Glutamatergic neuron (in vitro differentiated cells): Measurements from ENCODE around the gene PDE7B. TPM values are rescaled to one million over a fixed set of nuclear protein-coding genes. Genes with fewer than 3 reads are reported as not detected.

Source experiments
- DNase-seq: peaks from one replicate; pipeline ENCODE4 v3.0.0; 2022
- H3K27ac Mint-ChIP-seq: one replicate; pipeline ENCODE4 v1.8.0; 2020; ENCODE audit warnings: mild to moderate bottlenecking, mixed read lengths, inconsistent platforms; ENCODE audit not compliant: unreplicated experiment
- H3K27me3 Mint-ChIP-seq: one replicate; pipeline ENCODE4 v1.8.0; 2020; ENCODE audit warnings: mild to moderate bottlenecking, moderate library complexity, mixed read lengths, inconsistent platforms; ENCODE audit not compliant: unreplicated experiment
- H3K36me3 Mint-ChIP-seq: one replicate; pipeline ENCODE4 v1.8.0; 2020; ENCODE audit warnings: mild to moderate bottlenecking, mixed read lengths, inconsistent platforms; ENCODE audit not compliant: unreplicated experiment
- H3K4me1 Mint-ChIP-seq: one replicate; pipeline ENCODE4 v1.8.0; 2020; ENCODE audit warnings: mild to moderate bottlenecking, low read depth, mixed read lengths, inconsistent platforms; ENCODE audit not compliant: unreplicated experiment
- H3K4me3 Mint-ChIP-seq: one replicate; pipeline ENCODE4 v1.8.0; 2020; ENCODE audit warnings: mild to moderate bottlenecking, mixed read lengths, inconsistent platforms; ENCODE audit not compliant: unreplicated experiment
- H3K9me3 Mint-ChIP-seq: one replicate; pipeline ENCODE4 v1.8.0; 2020; ENCODE audit warnings: mild to moderate bottlenecking, moderate library complexity, mixed read lengths, inconsistent platforms; ENCODE audit not compliant: unreplicated experiment
- total RNA-seq: library from RNA; stranded (reverse); fragmentation: NEBNext Ultra II Directional; extraction: Animal tissue kit (Norgen Biotek cat#: 25700); gene quantifications from one replicate; pipeline ENCODE4 v1.2.1, GENCODE V29; 2021; ENCODE audit not compliant: unreplicated experiment
- TF ChIP-seq, protein P1 (sequence below): fragments of 200-600 bp; sonication (generic); IDR thresholded peaks from one replicate; pipeline ENCODE4 v1.5.0; 2021; ENCODE audit not compliant: partially characterized antibody, unreplicated experiment

The PDE7B gene
- total RNA-seq, 1 donor from 2014 or later = not detected

DNA sequence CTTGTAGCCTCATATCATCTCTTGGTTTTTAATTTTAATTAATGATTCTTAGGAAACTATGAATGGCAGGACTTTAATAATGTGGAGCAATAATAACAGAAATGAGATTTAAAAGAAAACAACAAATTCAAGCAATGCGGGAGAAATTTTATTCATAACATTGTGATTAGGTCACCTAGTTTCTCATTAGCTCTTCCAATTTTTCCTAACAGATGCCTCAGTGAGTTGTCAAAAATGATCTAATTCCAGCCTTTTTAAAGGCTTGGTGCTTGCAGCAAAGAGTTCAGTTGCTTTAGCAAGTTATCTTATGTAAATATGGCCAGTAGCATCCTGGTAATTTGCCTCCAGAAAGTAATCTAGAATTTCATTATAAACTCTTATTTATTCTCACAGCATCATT lies 20.4 kb downstream of the PDE7B start:
- TF ChIP-seq, protein P1, sequence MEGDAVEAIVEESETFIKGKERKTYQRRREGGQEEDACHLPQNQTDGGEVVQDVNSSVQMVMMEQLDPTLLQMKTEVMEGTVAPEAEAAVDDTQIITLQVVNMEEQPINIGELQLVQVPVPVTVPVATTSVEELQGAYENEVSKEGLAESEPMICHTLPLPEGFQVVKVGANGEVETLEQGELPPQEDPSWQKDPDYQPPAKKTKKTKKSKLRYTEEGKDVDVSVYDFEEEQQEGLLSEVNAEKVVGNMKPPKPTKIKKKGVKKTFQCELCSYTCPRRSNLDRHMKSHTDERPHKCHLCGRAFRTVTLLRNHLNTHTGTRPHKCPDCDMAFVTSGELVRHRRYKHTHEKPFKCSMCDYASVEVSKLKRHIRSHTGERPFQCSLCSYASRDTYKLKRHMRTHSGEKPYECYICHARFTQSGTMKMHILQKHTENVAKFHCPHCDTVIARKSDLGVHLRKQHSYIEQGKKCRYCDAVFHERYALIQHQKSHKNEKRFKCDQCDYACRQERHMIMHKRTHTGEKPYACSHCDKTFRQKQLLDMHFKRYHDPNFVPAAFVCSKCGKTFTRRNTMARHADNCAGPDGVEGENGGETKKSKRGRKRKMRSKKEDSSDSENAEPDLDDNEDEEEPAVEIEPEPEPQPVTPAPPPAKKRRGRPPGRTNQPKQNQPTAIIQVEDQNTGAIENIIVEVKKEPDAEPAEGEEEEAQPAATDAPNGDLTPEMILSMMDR = no peak
- H3K4me3 Mint-ChIP-seq = no peak overlapping the region
- H3K4me1 Mint-ChIP-seq = no peaks in the 10 kb centered on the region
- DNase-seq = no peak
- H3K27ac Mint-ChIP-seq = no peak overlapping the region
- H3K27me3 Mint-ChIP-seq = no peaks in the 10 kb centered on the region
- no peaks in the 10 kb centered on the region for H3K36me3 Mint-ChIP-seq
- H3K9me3 Mint-ChIP-seq = no peaks in the 10 kb centered on the region

DNA sequence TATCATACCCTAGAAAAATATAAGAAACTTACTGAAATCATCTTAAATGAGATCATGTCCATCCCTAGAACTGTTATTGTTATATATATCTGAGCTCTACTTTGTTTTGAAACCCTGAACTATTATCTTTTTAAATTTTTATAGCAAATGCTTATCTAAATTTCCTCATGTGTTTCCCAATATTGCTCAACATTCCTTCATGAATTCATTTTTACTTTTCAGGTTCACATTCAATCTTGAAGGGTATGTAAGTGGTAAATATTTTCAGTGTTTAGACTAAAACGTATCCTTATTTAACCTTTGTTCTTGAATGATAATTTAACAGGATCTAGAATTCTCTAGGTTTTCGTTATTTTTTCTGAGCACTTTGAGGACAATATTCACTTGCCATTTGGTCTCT lies 23.9 kb downstream of the PDE7B start:
- Mint-ChIP-seq H3K9me3 (no peaks in the 10 kb centered on the region), H3K27ac (no peak overlapping the region), H3K36me3 (no peaks in the 10 kb centered on the region), H3K27me3 (no peaks in the 10 kb centered on the region), H3K4me1 (peaks cover 4% of the 10 kb centered on the region), H3K4me3 (no peak overlapping the region)
- DNase-seq = no peak
- TF ChIP-seq, protein P1 = no peak

DNA sequence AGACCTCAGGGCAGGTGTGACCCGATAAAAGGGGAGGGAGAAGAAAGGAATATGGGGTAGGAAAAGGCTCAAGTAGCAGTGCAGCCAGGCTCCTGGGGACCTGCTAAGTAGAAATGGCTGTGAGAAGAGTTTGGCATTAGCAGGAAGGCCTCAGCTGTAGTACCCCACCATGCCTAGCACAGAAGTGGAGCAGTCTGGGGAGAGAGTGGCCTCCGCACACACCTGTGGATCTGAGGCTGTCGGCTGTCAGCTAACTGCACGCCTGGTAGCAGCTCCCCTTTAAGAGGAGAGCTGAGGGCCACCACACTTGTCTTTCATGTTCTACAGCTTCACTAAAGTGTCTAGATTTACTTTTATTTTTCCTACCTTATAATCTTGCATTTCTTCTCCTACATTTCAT lies 24.6 kb downstream of the PDE7B start:
- H3K27ac Mint-ChIP-seq = no peak overlapping the region
- no peaks in the 10 kb centered on the region for H3K36me3 Mint-ChIP-seq
- H3K4me1 Mint-ChIP-seq = peaks cover 4% of the 10 kb centered on the region
- TF ChIP-seq, protein P1 = no peak
- H3K9me3 Mint-ChIP-seq = no peaks in the 10 kb centered on the region
- no peak for DNase-seq
- H3K27me3 Mint-ChIP-seq = no peaks in the 10 kb centered on the region
- no peak overlapping the region for H3K4me3 Mint-ChIP-seq

DNA sequence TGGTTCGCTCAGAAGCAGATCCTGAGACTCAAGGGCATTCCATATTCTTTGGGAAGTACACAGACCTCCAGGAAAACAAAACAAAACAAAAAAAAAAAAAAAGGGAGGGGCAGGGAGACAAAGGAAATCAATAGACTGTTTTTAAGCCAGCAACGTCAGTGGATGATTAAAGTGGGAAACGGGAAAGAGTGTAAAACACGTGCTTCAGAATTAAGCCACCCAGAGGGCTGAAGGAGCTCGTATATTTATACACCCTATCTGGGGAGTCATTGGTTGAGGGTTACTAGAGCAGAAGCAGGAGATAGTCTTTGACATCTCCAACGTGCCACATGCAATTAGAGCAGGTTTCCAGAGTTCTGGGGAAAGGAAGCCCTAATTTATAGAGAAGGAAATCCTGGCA lies 26.2 kb downstream of the PDE7B start:
- Mint-ChIP-seq H3K4me1 (peaks cover 4% of the 10 kb centered on the region), H3K9me3 (no peaks in the 10 kb centered on the region), H3K27me3 (no peaks in the 10 kb centered on the region), H3K27ac (peak overlapping the region; percentile 69), H3K4me3 (no peak overlapping the region), H3K36me3 (no peaks in the 10 kb centered on the region)
- TF ChIP-seq, protein P1 = no peak
- DNase-seq = no peak

DNA sequence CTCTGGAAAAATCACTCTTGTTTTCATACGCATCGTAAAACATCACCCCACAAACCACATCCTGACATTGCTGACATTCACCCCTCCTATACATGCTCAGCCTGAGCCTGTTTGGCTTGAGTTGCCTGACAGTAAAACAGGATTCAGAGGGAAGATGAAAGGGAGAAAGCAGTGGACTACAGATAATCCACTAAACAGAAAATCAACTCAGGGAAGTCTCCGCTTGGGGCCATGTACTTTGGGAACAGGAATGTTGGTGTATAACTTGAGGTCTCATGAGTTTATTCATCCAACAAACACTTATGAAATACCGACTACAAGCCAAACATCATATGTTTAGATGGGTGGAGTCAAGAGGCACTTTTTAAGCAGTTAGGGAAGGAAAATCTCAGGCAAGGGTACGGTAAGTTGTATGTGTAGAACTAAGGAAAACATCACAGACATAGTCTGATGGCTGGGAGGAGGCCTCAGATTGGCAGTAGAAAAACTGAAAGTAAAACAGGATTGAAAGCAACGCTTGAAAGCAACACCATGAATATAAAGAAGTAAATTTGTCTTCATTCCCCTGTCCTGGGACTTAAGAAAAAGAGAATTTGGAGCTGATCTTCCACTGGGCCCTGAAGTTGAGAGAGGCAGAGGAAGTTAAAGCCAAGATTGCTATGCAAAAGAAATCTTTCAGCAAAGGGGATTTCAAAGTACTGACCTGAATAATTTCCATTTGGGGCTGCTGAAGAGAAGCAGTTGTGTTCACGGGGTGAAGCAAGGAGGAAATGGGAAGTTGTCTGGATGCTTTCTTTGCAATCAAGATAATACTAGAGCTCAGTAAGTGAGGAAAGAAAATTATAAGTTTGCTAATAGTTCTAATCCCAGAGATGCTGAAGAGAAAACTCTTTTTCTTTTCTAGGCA lies 28.8 kb downstream of the PDE7B start:
- Mint-ChIP-seq H3K36me3 (no peaks in the 10 kb centered on the region), H3K4me3 (no peak overlapping the region), H3K9me3 (no peaks in the 10 kb centered on the region), H3K4me1 (peaks cover 4% of the 10 kb centered on the region), H3K27me3 (no peaks in the 10 kb centered on the region), H3K27ac (no peak overlapping the region)
- no peak for DNase-seq
- TF ChIP-seq, protein P1 = no peak
